ENCODE results near the gene ADARB2. TPM values are rescaled to one million over a fixed set of nuclear protein-coding genes. Genes with fewer than 3 reads are reported as not detected.

ADARB2 gene
- total and polyA plus RNA-seq, 10 of the 15 experiments (the other 5 are each of a cell fraction or from before 2014, with no cell fraction given) = 0.02 to 4.1 (median 0.76) TPM

- no peaks in the 10 kb centered on the region for H3K27me3 ChIP-seq (replicated peaks in 1 of 2; ENCODE audit: control insufficient read depth in 2 of 2, insufficient read depth in 2 of 2, low read length in 1 of 2)
- WGBS (ENCODE audit: insufficient coverage, insufficient replicate concordance, low lambda C conversion rate, missing lambda C conversion rate) = 72% methylated on average over 19 of the region's 19 CpGs
- H2AFZ ChIP-seq (ENCODE audit: control insufficient read depth, low read depth, low read length) = no peak overlapping the region
- BruUV-seq (replicated peaks) = no TSS peak
- ChIA-PET POLR2A (interaction anchor here (0.5 to 1.7 kb wide), 6 partner anchors 7 to 267 kb away, joined by 3 to 12 read pairs (median 4); no protein-coding TSS in a partner anchor), RAD21 (ENCODE audit: unreplicated experiment) (interaction anchor here (0.8 to 1.7 kb wide), 11 partner anchors 10 to 271 kb away, joined by 3 to 12 read pairs (median 5); partner anchors contain the start of gene ADARB2), CTCF (interaction anchor here (0.5 to 1.5 kb wide), 6 partner anchors 8 to 286 kb away, joined by 3 to 7 read pairs (median 4); no protein-coding TSS in a partner anchor), SMC1A (ENCODE audit: uncharacterized antibody, unreplicated experiment) (interaction anchor here (1.0 to 3.2 kb wide), 4 partner anchors 11 to 26 kb away, joined by 3 to 23 read pairs (median 6); no protein-coding TSS in a partner anchor)
- H3K79me2 ChIP-seq (ENCODE audit: control insufficient read depth, insufficient read depth, low read length) = no peaks in the 10 kb centered on the region
- DNase-seq (ENCODE audit: low read depth, low spot score) = no peak
- intact Hi-C loops (cut with micrococcal nuclease; ENCODE audit: unreplicated experiment) = no loop called here
- no peak overlapping the region for H3K9ac ChIP-seq (ENCODE audit: control insufficient read depth, insufficient read depth, low read length)
- TF ChIP-seq STAT3 (IDR thresholded peaks at IDR 0.05; ENCODE audit: low read depth, low read length) = no peak
- no peak for TF ChIP-seq NFYB (IDR thresholded peaks at IDR 0.05; ENCODE audit: insufficient read depth, low read depth, low read length)
- TF ChIP-seq ZNF274 (IDR thresholded peaks at IDR 0.05; ENCODE audit: insufficient read depth, insufficient read length) = no peak
- 0 out of 2 replicates have a peak, but pooled peaks have one; percentile 37 for TF ChIP-seq MLLT1 (IDR thresholded peaks at IDR 0.05)
- no peak for TF ChIP-seq ZNF207 (IDR thresholded peaks at IDR 0.05; ENCODE audit: borderline replicate concordance)
- no peak for TF ChIP-seq ZNF217 (IDR thresholded peaks at IDR 0.05)
- H3K27ac ChIP-seq (ENCODE audit: control insufficient read depth, insufficient read depth) = no peak overlapping the region
- no peaks in the 10 kb centered on the region; the same call in 1 of the 2 replicates for H3K4me1 ChIP-seq (ENCODE audit: control insufficient read depth, insufficient read depth, low read length)
- FAIRE-seq = no peak
- H3K9me3 ChIP-seq (replicated peaks; ENCODE audit: control insufficient read depth, insufficient read depth, low read length) = no peaks in the 10 kb centered on the region
- in situ Hi-C loops (cut with MboI) = no loop called here
- peak overlapping the region; percentile 54; the same call in 1 of the 2 replicates for H3K4me3 ChIP-seq
- ATAC-seq = no peak; the same call in 2 of the 3 replicates
- no peaks in the 10 kb centered on the region for H4K20me1 ChIP-seq (ENCODE audit: control insufficient read depth, insufficient read depth)
- peak overlapping the region; percentile 32 for H3K4me2 ChIP-seq (ENCODE audit: control insufficient read depth, insufficient read depth)
- H3K36me3 ChIP-seq (ENCODE audit: control insufficient read depth in 2 of 2, insufficient read depth in 2 of 2, low read length in 1 of 2) = no peaks in the 10 kb centered on the region
Measured at GRCh38 chr10:1465993-1466764, 271.1 kb downstream of the ADARB2 start.

All from GM12878 (cell line).